ENCODE data around the gene KCNS1. TPM values are rescaled to one million over a fixed set of nuclear protein-coding genes. Genes with fewer than 3 reads are reported as not detected.

KCNS1 gene
- total and polyA plus RNA-seq, 2 donors from 2014 or later, result 0.19 to 2.9 TPM

DNA sequence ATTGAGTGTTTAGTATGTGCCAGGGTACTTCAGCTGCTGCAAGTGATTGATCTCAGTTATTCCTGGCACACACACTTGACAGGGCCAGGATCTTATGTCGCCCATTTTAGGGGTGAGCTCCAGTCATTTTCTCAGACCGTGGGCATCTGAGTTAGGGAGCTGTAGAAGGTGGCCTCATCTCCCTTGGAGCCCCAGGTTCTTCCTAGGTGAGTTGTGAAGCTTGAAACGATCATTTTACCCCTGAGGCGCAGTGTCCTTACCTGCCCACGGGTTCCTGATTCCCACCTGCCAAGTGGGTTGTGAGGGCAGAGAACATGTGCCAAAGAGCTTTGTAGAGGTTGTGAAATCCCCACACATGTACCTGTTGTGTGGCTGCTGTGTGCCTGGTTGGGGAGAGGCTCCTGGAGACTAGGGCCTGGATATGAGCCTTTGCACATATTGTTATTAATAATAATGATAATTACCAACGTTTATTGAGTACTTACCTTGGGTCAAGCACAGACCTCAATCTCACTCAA lies 465 bp upstream of the KCNS1 start:
- H3K9me3 ChIP-seq (ENCODE audit: control insufficient read depth in 2 of 3, insufficient read depth in 1 of 3, low read length in 3 of 3), result no peaks in the 10 kb centered on the region
- no peak for DNase-seq
- H3K27me3 ChIP-seq (ENCODE audit: control insufficient read depth, insufficient read depth, low read length), result peaks cover 24% of the 10 kb centered on the region
- FAIRE-seq, result no peak
- TF ChIP-seq, protein P1, sequence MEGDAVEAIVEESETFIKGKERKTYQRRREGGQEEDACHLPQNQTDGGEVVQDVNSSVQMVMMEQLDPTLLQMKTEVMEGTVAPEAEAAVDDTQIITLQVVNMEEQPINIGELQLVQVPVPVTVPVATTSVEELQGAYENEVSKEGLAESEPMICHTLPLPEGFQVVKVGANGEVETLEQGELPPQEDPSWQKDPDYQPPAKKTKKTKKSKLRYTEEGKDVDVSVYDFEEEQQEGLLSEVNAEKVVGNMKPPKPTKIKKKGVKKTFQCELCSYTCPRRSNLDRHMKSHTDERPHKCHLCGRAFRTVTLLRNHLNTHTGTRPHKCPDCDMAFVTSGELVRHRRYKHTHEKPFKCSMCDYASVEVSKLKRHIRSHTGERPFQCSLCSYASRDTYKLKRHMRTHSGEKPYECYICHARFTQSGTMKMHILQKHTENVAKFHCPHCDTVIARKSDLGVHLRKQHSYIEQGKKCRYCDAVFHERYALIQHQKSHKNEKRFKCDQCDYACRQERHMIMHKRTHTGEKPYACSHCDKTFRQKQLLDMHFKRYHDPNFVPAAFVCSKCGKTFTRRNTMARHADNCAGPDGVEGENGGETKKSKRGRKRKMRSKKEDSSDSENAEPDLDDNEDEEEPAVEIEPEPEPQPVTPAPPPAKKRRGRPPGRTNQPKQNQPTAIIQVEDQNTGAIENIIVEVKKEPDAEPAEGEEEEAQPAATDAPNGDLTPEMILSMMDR (IDR thresholded peaks at IDR 0.05; ENCODE audit: borderline replicate concordance, extremely low read depth, insufficient read depth), result no peak
- no peak overlapping the region for H3K9ac ChIP-seq (ENCODE audit: low read length in 3 of 3)
- intact Hi-C loops (cut with DNase I), result no loop called here
- peaks cover 0 to 3% (median 0%) of the 10 kb centered on the region in 3 donors for H3K4me1 ChIP-seq (ENCODE audit: control insufficient read depth in 2 of 3, insufficient read depth in 2 of 3, low read depth in 1 of 3, low read length in 3 of 3)
- H3K4me3 ChIP-seq (ENCODE audit: low read length in 3 of 3), result no peak overlapping the region
- no peaks in the 10 kb centered on the region for H3K36me3 ChIP-seq (ENCODE audit: control insufficient read depth in 2 of 3, insufficient read depth in 3 of 3, low read length in 3 of 3)
- H3K27ac ChIP-seq (ENCODE audit: low read depth in 2 of 2, low read length in 2 of 2), result no peak overlapping the region

DNA sequence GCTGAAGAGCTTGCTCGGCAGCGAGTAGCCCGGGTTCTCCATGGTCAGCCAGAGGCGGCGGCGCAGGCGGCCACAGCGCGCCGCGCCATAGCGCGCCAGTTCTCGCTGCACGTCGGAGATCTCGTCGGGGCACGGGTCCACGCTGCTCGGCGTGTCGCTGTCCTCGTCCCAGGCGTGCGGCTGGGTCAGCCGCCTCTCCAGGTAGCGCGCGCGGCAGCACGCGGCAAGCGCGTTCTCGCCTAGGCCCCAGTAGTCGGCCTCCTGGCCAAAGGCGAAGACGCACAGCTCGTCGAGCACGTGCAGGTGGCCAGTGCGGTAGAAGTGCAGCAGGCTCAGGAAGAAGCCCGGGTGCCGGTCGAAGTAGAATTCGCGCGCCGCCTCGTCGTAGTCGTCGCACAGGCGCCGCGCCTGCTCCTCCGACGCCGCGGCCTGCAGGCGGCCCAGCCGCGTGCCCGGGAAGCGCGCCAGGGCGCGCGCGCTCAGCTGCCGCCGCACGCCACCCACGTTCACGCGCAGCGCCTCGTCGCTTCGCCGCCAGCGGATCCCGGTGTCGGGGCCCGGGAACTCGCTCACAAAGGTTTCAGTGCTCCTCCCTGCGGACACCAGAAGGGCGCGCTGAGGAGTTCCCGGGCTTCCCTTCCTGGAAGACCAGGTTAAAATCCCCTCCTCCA lies 2.7 kb downstream of the KCNS1 start:
- intact Hi-C loops (cut with DNase I), result no loop called here
- peaks cover 27% of the 10 kb centered on the region for H3K27me3 ChIP-seq (ENCODE audit: control insufficient read depth, insufficient read depth, low read length)
- H3K27ac ChIP-seq (ENCODE audit: low read depth in 2 of 2, low read length in 2 of 2), result no peak overlapping the region
- peak in 4 of 5 donors; percentile 55 to 71 (median 67) for DNase-seq
- no peaks in the 10 kb centered on the region for H3K9me3 ChIP-seq (ENCODE audit: control insufficient read depth in 2 of 3, insufficient read depth in 1 of 3, low read length in 3 of 3)
- no peak for FAIRE-seq
- H3K4me3 ChIP-seq (ENCODE audit: low read length in 3 of 3), result peak overlapping the region in 1 of 3 donors; percentile 9
- peaks cover 0 to 3% (median 0%) of the 10 kb centered on the region in 3 donors for H3K4me1 ChIP-seq (ENCODE audit: control insufficient read depth in 2 of 3, insufficient read depth in 2 of 3, low read depth in 1 of 3, low read length in 3 of 3)
- no peaks in the 10 kb centered on the region for H3K36me3 ChIP-seq (ENCODE audit: control insufficient read depth in 2 of 3, insufficient read depth in 3 of 3, low read length in 3 of 3)
- TF ChIP-seq, protein P1 (IDR thresholded peaks at IDR 0.05; ENCODE audit: borderline replicate concordance, extremely low read depth, insufficient read depth), result no peak
- no peak overlapping the region for H3K9ac ChIP-seq (ENCODE audit: low read length in 3 of 3)

DNA sequence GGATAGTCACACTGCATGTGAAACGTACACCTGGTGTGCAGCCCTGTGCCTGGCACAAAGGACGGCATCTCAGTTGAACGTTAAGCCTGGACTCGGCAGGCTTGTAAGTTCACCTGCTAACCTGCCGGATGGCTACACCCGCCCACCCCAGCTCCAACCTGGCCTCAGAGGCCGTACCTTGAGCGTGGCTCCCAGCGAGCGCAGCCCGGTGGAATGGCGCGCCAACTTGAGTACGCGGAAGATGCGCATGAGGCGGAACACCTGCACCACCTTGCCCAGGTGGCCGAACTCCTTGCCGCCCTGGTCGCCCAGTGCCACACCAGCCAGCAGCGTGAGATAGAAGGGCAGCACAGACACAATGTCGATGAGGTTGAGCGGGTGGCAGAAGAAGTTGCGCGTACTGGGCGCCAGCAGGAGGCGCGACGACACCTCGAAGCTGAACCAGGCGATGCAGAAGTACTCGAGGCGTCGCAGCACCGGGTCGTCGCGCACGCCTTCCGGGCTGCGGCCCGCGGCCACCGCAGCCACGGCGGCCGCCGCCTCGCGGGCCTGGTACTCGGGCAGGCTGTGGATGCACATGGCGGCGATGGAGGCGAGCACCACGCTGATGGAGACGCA lies 3.3 kb downstream of the KCNS1 start:
- Histone ChIP-seq H3K36me3 (ENCODE audit: control insufficient read depth in 2 of 3, insufficient read depth in 3 of 3, low read length in 3 of 3) (no peaks in the 10 kb centered on the region), H3K9me3 (ENCODE audit: control insufficient read depth in 2 of 3, insufficient read depth in 1 of 3, low read length in 3 of 3) (no peaks in the 10 kb centered on the region), H3K4me1 (ENCODE audit: control insufficient read depth in 2 of 3, insufficient read depth in 2 of 3, low read depth in 1 of 3, low read length in 3 of 3) (peaks cover 0 to 3% (median 0%) of the 10 kb centered on the region in 3 donors), H3K4me3 (ENCODE audit: low read length in 3 of 3) (peak overlapping the region in 1 of 3 donors; percentile 9), H3K27ac (ENCODE audit: low read depth in 2 of 2, low read length in 2 of 2) (no peak overlapping the region), H3K9ac (ENCODE audit: low read length in 3 of 3) (no peak overlapping the region), H3K27me3 (ENCODE audit: control insufficient read depth, insufficient read depth, low read length) (peaks cover 27% of the 10 kb centered on the region)
- intact Hi-C loops (cut with DNase I), result no loop called here
- DNase-seq, result peak in 4 of 5 donors; percentile 66 to 77 (median 70)
- no peak for FAIRE-seq
- TF ChIP-seq, protein P1 (IDR thresholded peaks at IDR 0.05; ENCODE audit: borderline replicate concordance, extremely low read depth, insufficient read depth), result peak; percentile 24
